NB4 (cell line): Measurements from ENCODE around the gene AMBP.

Experiments used
- DNase-seq: peaks from one replicate; pipeline ENCODE4 v3.0.0; 2010; ENCODE audit warnings: low read depth
- H3K4me3 ChIP-seq: one replicate; pipeline ENCODE4 v1.5.1; 2011; ENCODE audit warnings: mild to moderate bottlenecking, low read depth, low read length, moderate library complexity
- MAX ChIP-seq: IDR thresholded peaks from 2 replicates; pipeline ENCODE4 v1.6.1; 2011; ENCODE audit warnings: low read depth, low read length
- MYC ChIP-seq: IDR thresholded peaks from 2 replicates; pipeline ENCODE4 v1.6.1; 2011; ENCODE audit warnings: low read depth, low read length
- POLR2A ChIP-seq: IDR thresholded peaks from 2 replicates; pipeline ENCODE4 v1.6.1; 2011; ENCODE audit warnings: mild to moderate bottlenecking; ENCODE audit not compliant: insufficient read length; ENCODE audit errors: extremely low read depth
- TF ChIP-seq, protein P1 (sequence below): IDR thresholded peaks from one replicate; pipeline ENCODE4 v1.5.1; 2012; ENCODE audit warnings: low read depth, low read length

AMBP gene

DNA sequence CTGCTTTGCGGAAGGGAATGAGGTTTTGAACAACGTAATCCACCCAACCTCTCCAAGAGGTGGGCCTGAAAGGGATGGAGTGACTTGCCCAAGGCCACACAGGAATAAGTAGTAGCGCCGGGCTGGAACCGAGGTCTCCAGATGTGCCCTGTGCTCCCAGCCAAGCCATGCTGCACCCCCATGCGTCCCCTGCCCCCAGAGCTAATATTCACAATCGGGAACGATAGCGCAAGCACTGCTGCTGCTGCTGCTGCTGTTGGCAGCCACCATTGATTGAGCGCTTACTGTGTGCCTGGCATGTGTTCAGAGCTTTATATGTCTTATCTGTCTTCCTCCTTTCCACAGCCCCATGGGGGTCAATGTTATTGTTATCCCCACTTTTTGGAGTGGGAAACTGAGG is 43.9 kb downstream of the AMBP start:
- DNase-seq: no peak
- H3K4me3 ChIP-seq: no peak overlapping the region
- TF ChIP-seq MYC (no peak), MAX (no peak), POLR2A (no peak)
- TF ChIP-seq, protein P1, sequence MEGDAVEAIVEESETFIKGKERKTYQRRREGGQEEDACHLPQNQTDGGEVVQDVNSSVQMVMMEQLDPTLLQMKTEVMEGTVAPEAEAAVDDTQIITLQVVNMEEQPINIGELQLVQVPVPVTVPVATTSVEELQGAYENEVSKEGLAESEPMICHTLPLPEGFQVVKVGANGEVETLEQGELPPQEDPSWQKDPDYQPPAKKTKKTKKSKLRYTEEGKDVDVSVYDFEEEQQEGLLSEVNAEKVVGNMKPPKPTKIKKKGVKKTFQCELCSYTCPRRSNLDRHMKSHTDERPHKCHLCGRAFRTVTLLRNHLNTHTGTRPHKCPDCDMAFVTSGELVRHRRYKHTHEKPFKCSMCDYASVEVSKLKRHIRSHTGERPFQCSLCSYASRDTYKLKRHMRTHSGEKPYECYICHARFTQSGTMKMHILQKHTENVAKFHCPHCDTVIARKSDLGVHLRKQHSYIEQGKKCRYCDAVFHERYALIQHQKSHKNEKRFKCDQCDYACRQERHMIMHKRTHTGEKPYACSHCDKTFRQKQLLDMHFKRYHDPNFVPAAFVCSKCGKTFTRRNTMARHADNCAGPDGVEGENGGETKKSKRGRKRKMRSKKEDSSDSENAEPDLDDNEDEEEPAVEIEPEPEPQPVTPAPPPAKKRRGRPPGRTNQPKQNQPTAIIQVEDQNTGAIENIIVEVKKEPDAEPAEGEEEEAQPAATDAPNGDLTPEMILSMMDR: no peak

DNA sequence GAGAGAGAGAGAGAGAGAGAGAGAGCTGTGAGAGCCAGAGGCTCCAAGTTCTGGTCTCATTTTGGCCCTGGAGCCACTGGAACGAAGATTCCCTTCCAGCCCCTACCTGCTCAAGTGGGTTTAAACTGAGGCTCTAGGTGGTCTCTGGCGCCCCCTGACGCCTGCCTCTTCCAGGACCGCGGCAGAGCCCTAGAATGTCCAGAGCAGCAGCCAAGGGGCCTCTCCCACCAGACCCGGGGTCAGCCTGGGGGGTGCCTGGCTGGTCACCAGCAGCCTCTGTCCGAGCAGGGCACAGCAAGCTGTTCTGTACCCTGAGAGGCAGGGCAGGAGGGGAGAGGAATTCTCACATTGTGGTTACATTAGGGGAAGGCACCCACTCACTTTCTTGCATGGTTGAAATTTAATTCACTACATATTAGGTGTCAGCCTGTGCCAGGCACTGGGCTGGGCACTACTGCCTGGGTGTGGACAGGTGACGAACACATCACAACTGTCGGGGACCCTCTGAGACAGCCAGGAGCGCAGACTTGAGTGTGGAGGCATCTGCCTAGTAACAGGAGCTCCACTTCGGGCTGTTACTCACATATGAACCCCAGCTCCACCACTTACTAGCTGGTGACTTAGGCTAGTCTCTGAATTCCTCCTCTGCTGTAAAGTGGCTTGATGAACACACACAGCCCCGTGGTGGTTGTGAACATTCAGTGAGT is 44.5 kb downstream of the AMBP start:
- peak; percentile 36 for DNase-seq
- no peak overlapping the region for H3K4me3 ChIP-seq
- TF ChIP-seq, protein P1: peak; percentile 44
- no peak for TF ChIP-seq MAX

GRCh38 chr9:114031948-114032840 is 45.9 kb downstream of the AMBP start:
- H3K4me3 ChIP-seq: no peak overlapping the region
- DNase-seq: no peak
- no peak for TF ChIP-seq MAX
- no peak for TF ChIP-seq MYC
- TF ChIP-seq POLR2A: no peak
- TF ChIP-seq, protein P1: no peak

DNA sequence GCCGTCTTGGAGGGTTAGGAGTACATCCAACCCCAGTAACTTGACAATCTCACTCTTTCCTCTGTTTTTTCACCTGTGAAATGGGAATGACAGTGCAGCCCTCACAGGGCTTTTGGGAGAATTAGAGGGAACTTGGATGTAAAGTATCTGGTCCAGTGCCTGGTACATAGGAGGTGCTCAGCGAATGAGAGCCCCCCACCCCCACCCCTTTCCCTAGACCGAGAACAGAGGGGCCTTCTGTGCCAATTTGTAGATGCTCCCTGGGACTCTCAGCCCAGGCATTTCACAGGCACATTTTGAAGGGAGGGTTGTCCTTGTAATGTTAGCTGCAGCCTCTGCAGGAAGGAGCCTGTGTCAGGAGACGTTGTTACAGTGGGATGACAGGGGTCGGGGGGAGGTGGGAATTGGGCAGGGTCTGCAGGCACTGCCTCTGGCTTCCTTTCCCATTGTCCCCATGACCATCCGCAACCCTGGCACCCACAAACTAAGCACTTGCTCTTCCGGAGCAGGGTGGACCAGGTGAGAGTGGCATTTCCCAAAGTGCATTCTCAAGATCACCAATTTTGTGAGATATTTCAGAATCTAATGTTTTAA is 47.0 kb downstream of the AMBP start:
- no peak for DNase-seq
- H3K4me3 ChIP-seq: no peak overlapping the region
- TF ChIP-seq, protein P1: no peak
- TF ChIP-seq POLR2A (no peak), MYC (no peak)

GRCh38 chr9:114030364-114030763 is 47.7 kb downstream of the AMBP start:
- DNase-seq: no peak
- no peak overlapping the region for H3K4me3 ChIP-seq
- no peak for TF ChIP-seq MAX
- TF ChIP-seq, protein P1: no peak
- no peak for TF ChIP-seq POLR2A
- TF ChIP-seq MYC: no peak
